Measurements from ENCODE around the gene KRAS. TPM values are rescaled to one million over a fixed set of nuclear protein-coding genes. Genes with fewer than 3 reads are reported as not detected.

KRAS gene
- total RNA-seq, 4 donors from 2014 or later: 17.4 to 27.5 (median 19.2) TPM

- Histone ChIP-seq H3K4me3 (no peak overlapping the region), H3K4me1 (peaks cover 0 to 16% (median 0%) of the 10 kb centered on the region in 3 donors), H3K36me3 (peaks cover 0 to 25% (median 12%) of the 10 kb centered on the region in 3 donors), H3K27ac (no peak overlapping the region), H3K9me3 (no peaks in the 10 kb centered on the region), H3K27me3 (no peaks in the 10 kb centered on the region)
- DNase-seq: no peak
- TF ChIP-seq POLR2A (IDR thresholded peaks at IDR 0.05): no peak
- TF ChIP-seq, protein P1, sequence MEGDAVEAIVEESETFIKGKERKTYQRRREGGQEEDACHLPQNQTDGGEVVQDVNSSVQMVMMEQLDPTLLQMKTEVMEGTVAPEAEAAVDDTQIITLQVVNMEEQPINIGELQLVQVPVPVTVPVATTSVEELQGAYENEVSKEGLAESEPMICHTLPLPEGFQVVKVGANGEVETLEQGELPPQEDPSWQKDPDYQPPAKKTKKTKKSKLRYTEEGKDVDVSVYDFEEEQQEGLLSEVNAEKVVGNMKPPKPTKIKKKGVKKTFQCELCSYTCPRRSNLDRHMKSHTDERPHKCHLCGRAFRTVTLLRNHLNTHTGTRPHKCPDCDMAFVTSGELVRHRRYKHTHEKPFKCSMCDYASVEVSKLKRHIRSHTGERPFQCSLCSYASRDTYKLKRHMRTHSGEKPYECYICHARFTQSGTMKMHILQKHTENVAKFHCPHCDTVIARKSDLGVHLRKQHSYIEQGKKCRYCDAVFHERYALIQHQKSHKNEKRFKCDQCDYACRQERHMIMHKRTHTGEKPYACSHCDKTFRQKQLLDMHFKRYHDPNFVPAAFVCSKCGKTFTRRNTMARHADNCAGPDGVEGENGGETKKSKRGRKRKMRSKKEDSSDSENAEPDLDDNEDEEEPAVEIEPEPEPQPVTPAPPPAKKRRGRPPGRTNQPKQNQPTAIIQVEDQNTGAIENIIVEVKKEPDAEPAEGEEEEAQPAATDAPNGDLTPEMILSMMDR (IDR thresholded peaks at IDR 0.05): no peak
- intact Hi-C loops (cut with DNase I): no loop called here
Observed at GRCh38 chr12:25243680-25243990, 7.1 kb downstream of the KRAS start.

- H3K27ac ChIP-seq: no peak overlapping the region
- DNase-seq: no peak
- intact Hi-C loops (cut with DNase I): no loop called here
- H3K4me1 ChIP-seq: peaks cover 0 to 11% (median 0%) of the 10 kb centered on the region in 3 donors
- no peaks in the 10 kb centered on the region for H3K27me3 ChIP-seq
- H3K36me3 ChIP-seq: peaks cover 0 to 25% (median 12%) of the 10 kb centered on the region in 3 donors
- H3K9me3 ChIP-seq: no peaks in the 10 kb centered on the region
- no peak for TF ChIP-seq POLR2A (IDR thresholded peaks at IDR 0.05)
- TF ChIP-seq, protein P1 (IDR thresholded peaks at IDR 0.05): no peak
- H3K4me3 ChIP-seq: no peak overlapping the region
- WGBS, 2 donors: 83 to 87% methylated on average over 5 of the region's 5 CpGs
Observed at GRCh38 chr12:25242981-25243679, 7.6 kb downstream of the KRAS start.

- Histone ChIP-seq H3K9me3 (no peaks in the 10 kb centered on the region), H3K36me3 (peaks cover 0 to 38% (median 12%) of the 10 kb centered on the region in 3 donors), H3K4me1 (peaks cover 0 to 5% (median 0%) of the 10 kb centered on the region in 3 donors), H3K27ac (no peak overlapping the region), H3K27me3 (no peaks in the 10 kb centered on the region), H3K4me3 (no peak overlapping the region)
- WGBS, 2 donors: 26 to 30% methylated on average over 6 of the region's 6 CpGs
- intact Hi-C loops (cut with DNase I): no loop called here
- TF ChIP-seq POLR2A (IDR thresholded peaks at IDR 0.05): no peak
- TF ChIP-seq, protein P1 (IDR thresholded peaks at IDR 0.05): peak in 5 of 6 experiments; percentile 48 to 69 (median 56)
- DNase-seq: no peak
Observed at GRCh38 chr12:25241167-25242020, 9.3 kb downstream of the KRAS start.

DNA sequence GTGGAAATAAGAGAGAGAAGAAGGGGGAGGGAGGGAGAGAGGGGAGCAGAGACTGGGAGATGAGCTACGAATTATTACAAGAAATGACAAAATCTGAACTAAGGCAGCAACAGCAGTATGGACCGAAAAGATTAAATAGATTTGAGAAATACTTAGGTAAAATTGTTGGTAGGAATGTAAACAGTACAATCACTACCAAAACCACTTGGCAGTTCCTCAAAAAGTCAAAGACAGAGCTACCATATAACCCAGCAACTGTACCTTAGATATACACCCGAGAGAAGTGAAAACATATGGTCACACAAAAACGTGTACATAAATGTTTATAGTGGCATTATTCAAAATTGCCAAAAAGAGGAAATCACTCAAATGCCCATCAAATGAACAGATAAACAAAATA lies 14.1 kb downstream of the KRAS start:
- intact Hi-C loops (cut with DNase I): no loop called here
- TF ChIP-seq, protein P1 (IDR thresholded peaks at IDR 0.05): no peak
- no peak for TF ChIP-seq POLR2A (IDR thresholded peaks at IDR 0.05)
- DNase-seq: no peak
- Histone ChIP-seq H3K27ac (no peak overlapping the region), H3K9me3 (no peaks in the 10 kb centered on the region), H3K27me3 (no peaks in the 10 kb centered on the region), H3K36me3 (peaks cover 0 to 51% (median 0%) of the 10 kb centered on the region in 3 donors), H3K4me1 (peaks cover 0 to 12% (median 0%) of the 10 kb centered on the region in 3 donors), H3K4me3 (no peak overlapping the region)
- 78 to 80% methylated on average over 4 of the region's 4 CpGs for WGBS, 2 donors

DNA sequence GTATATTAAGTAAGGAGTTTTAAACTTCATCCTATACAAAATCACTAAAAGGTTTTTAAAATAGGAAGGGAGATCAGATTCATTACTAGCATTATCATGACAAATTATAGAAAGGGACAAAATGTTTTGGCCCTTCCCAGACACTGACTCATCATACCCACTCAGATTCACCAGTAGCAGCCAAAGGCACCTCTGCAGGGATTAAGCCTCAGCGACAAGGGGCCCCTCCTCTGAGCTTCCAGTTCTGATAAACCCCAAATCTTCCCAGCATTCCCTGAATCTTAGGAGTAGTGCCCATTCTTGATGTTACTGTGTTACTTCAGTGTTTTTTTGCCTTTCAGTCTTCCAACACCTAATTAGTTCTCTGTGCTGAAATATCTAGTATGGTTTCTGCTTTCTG lies 14.5 kb downstream of the KRAS start:
- 25 to 31% methylated on average over 1 of the region's 1 CpG for WGBS, 2 donors
- Histone ChIP-seq H3K27ac (peak overlapping the region in 1 of 4 donors; percentile 14), H3K4me1 (peaks cover 0 to 12% (median 0%) of the 10 kb centered on the region in 3 donors), H3K36me3 (peaks cover 0 to 53% (median 0%) of the 10 kb centered on the region in 3 donors), H3K27me3 (no peaks in the 10 kb centered on the region), H3K4me3 (no peak overlapping the region), H3K9me3 (no peaks in the 10 kb centered on the region)
- no peak for TF ChIP-seq POLR2A (IDR thresholded peaks at IDR 0.05)
- TF ChIP-seq, protein P1 (IDR thresholded peaks at IDR 0.05): no peak
- no peak for DNase-seq
- intact Hi-C loops (cut with DNase I): no loop called here
